Adrenal gland (tissue), 12 donors: ENCODE data around the gene GATD1. TPM values are rescaled to one million over a fixed set of nuclear protein-coding genes. Genes with fewer than 3 reads are reported as not detected.

ENCODE experiments used
- DNase-seq, 7 donors: peaks; one replicate each; pipeline ENCODE4 v3.0.0-alpha.2; 2019 to 2020
- H3K27ac ChIP-seq, 5 donors: fragments of 200-600 bp; sonication (generic) in 4 of 5; 1 replicate in 3 of 5; 2 replicates in 2 of 5; pipeline versions ENCODE4 v1.5.1 to v1.8.0; 2016 to 2020; ENCODE audit warnings: mild to moderate bottlenecking in 1 of 5
- H3K27me3 ChIP-seq: fragments of 200-600 bp; 2 replicates; pipeline ENCODE4 v1.8.0; 2021
- H3K36me3 ChIP-seq, 2 donors: fragments of 200-600 bp; replicated peaks in 1 of 2; 1 replicate in 1 of 2; 2 replicates in 1 of 2; pipeline versions ENCODE4 v1.5.1 to v1.8.0; 2018 to 2022
- H3K4me1 ChIP-seq, 2 donors: fragments of 200-600 bp; replicated peaks in 1 of 2; 1 replicate in 1 of 2; 2 replicates in 1 of 2; pipeline versions ENCODE4 v1.5.1 to v1.8.0; 2018 to 2021
- H3K4me3 ChIP-seq, 4 donors: fragments of 200-600 bp; sonication (generic) in 3 of 4; one replicate each; pipeline ENCODE4 v1.5.1; 2016 to 2018
- H3K9me3 ChIP-seq, 3 donors: fragments of 200-600 bp; sonication (generic) in 1 of 3; replicated peaks in 1 of 3; 1 replicate in 2 of 3; 2 replicates in 1 of 3; pipeline versions ENCODE4 v1.5.1 to v1.8.0; 2016 to 2021
- POLR2A ChIP-seq, 2 donors: fragments of 450-650 bp; IDR thresholded peaks; one replicate each; pipeline ENCODE4 v1.6.1; 2017; ENCODE audit warnings: antibody characterized with exemption in 2 of 2, mild to moderate bottlenecking in 2 of 2, moderate library complexity in 1 of 2
- WGBS, 4 donors: extraction: QIAGEN DNeasy Blood & Tissue Kit in 2 of 4; methylation state at CpG; one replicate each; pipeline versions ENCODE4 v1.1.5 to v1.1.7; 2013 to 2017; 5-methylcytosine and 5-hydroxymethylcytosine counted together
- intact Hi-C, 2 donors: fragments of 100-400 bp; cut with DNase I; formaldehyde crosslinking; loops; one replicate each; pipeline versions ENCODE4 v1.14.1 to v1.15.0; 2022 to 2023
- polyA plus RNA-seq, 3 donors: library from polyadenylated mRNA; stranded (reverse); fragments of 200-250 nt in 2 of 3; fragments of 350-450 nt in 1 of 3; fragmentation: Illumina TruSeq in 1 of 3; extraction: RNeasy Lipid Tissue Mini Kit (QIAGEN cat#74804) in 1 of 3; gene quantifications; one replicate each; pipeline ENCODE4 v1.2.3, GENCODE V29; 2013 to 2014
- total RNA-seq, 9 donors: library from RNA; depleted of rRNA in 4 of 9; stranded (reverse); fragments of >200 nt in 4 of 9; fragments of 120-200 nt in 1 of 9; fragmentation: NEBNext Ultra II Directional in 1 of 9; extraction: Animal tissue kit (Norgen Biotek cat#: 25700) in 1 of 9; gene quantifications; one replicate each; pipeline versions ENCODE4 v1.1.0 to v1.2.4, GENCODE V29; 2013 to 2023
- TF ChIP-seq, protein P1 (sequence below), 6 experiments: fragments of 450-650 bp in 4 of 6; fragments of 200-600 bp in 2 of 6; sonication (generic) in 1 of 6; IDR thresholded peaks; 1 replicate in 5 of 6; 2 replicates in 1 of 6; pipeline versions ENCODE4 v1.5.1 to v1.8.0; 2016 to 2021; ENCODE audit warnings: antibody characterized with exemption in 6 of 6, mild to moderate bottlenecking in 2 of 6, moderate library complexity in 1 of 6
- donor health status: healthy with polysubstance abuse.
- donor health status: Bipolar disorder and iron deficiency.
- donor health status: DM: yes; HTN: yes; CAD: no.
- donor health status: DM: no; HTN: no; CAD: no.
- donor health status: DM: no; HTN: no; CAD: no.
- donor health status: DM: yes; HTN: yes; CAD: no.

GATD1 gene
- total and polyA plus RNA-seq, 12 donors: 20.3 to 176 (median 80.5) TPM

DNA sequence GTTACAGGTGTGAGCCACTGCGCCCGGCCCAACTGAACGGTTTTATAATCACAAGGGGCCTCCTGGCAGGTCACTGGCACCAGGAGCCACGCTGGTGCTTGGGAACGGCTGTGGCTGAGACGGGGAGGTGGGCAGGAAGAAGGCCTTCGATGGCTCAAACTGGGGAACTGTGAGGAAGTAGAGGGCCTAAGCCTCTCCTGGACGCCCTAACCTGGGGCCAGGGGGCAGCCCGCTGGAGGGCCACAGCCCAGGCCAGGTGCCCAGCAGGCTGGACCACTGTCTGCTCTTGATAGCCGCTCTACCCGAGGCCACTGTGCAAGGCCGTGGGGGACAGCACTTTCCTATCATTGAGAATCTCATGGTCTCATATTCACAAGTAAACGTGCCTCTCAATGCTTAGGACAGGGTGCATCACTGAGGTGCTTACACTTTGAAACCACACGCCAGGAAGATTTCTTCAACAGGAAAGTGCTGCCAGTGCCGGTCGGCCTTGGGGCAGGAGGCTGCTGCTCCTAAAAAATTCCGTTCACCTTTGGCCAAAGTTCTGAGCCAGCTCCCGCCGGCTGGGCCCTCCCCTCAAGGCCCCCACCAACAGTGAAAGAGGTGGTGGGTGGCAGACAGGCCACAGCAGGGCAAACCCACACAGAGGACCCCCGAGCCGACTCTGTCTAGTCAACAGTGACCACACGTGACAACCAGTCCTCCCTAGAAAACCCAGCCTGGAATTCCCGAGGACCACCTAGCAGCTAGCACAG is 7.2 kb downstream of the GATD1 start:
- Histone ChIP-seq H3K4me3 (no peak overlapping the region), H3K9me3 (no peaks in the 10 kb centered on the region), H3K27ac (peak overlapping the region in 3 of 5 donors; percentile 29 to 71 (median 62)), H3K36me3 (peaks cover 0 to 62% of the 10 kb centered on the region in 2 donors), H3K4me1 (peaks cover 14 to 17% of the 10 kb centered on the region in 2 donors), H3K27me3 (no peaks in the 10 kb centered on the region)
- intact Hi-C loops: no loop called here
- TF ChIP-seq POLR2A (IDR thresholded peaks at IDR 0.05): no peak
- TF ChIP-seq, protein P1, sequence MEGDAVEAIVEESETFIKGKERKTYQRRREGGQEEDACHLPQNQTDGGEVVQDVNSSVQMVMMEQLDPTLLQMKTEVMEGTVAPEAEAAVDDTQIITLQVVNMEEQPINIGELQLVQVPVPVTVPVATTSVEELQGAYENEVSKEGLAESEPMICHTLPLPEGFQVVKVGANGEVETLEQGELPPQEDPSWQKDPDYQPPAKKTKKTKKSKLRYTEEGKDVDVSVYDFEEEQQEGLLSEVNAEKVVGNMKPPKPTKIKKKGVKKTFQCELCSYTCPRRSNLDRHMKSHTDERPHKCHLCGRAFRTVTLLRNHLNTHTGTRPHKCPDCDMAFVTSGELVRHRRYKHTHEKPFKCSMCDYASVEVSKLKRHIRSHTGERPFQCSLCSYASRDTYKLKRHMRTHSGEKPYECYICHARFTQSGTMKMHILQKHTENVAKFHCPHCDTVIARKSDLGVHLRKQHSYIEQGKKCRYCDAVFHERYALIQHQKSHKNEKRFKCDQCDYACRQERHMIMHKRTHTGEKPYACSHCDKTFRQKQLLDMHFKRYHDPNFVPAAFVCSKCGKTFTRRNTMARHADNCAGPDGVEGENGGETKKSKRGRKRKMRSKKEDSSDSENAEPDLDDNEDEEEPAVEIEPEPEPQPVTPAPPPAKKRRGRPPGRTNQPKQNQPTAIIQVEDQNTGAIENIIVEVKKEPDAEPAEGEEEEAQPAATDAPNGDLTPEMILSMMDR (IDR thresholded peaks at IDR 0.05): no peak
- 63 to 66% (median 65%) methylated on average over 6 to 23 of the region's 23 CpGs for WGBS, 4 donors
- peak in 4 of 7 donors; percentile 27 to 52 (median 35) for DNase-seq

DNA sequence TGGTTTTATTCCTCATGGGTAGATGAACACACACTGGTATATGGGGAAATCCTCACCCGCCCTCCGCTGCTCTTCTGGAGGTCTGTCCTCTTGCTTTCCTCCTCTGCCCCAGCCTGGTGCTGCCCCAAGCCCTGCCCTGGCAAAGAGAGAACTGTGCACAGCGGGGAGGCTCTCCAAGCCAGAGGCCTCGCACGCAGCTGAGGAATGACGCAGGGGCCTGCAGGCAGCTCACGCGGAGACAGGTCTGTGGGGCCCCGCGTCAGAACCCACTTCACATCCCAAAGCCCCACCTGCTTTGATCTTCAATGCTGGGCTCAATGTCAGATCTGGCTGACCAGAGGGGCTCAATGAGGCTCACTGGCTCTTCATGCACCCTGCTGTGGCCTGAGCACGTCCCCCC is 10.0 kb downstream of the GATD1 start:
- Histone ChIP-seq H3K9me3 (no peaks in the 10 kb centered on the region), H3K36me3 (peaks cover 0 to 72% of the 10 kb centered on the region in 2 donors), H3K27me3 (no peaks in the 10 kb centered on the region), H3K27ac (no peak overlapping the region), H3K4me3 (no peak overlapping the region), H3K4me1 (no peaks in the 10 kb centered on the region)
- TF ChIP-seq POLR2A (IDR thresholded peaks at IDR 0.05): no peak
- DNase-seq: no peak
- WGBS, 4 donors: 92 to 100% (median 94%) methylated on average over 3 to 11 of the region's 11 CpGs
- intact Hi-C loops: no loop called here

DNA sequence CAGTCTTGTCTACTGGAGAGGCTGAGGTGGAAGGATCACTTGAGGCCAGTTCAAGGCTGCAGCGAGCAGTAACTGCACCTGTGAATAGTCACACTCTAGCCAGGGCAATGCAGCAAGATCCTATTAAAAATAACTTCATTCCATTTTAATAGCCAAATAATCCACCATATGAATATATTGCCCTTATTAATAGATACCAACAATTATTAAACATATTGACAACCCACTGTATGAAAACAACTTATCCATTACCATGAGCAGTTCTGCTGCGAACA is 10.4 kb downstream of the GATD1 start:
- 87 to 95% (median 89%) methylated on average over 2 of the region's 2 CpGs for WGBS, 4 donors
- peaks cover 0 to 69% of the 10 kb centered on the region in 2 donors for H3K36me3 ChIP-seq
- TF ChIP-seq, protein P1 (IDR thresholded peaks at IDR 0.05): no peak
- no peak for TF ChIP-seq POLR2A (IDR thresholded peaks at IDR 0.05)
- H3K27me3 ChIP-seq: no peaks in the 10 kb centered on the region
- H3K4me1 ChIP-seq: no peaks in the 10 kb centered on the region
- intact Hi-C loops: no loop called here
- DNase-seq: no peak
- H3K4me3 ChIP-seq: no peak overlapping the region
- no peak overlapping the region for H3K27ac ChIP-seq
- H3K9me3 ChIP-seq: no peaks in the 10 kb centered on the region

DNA sequence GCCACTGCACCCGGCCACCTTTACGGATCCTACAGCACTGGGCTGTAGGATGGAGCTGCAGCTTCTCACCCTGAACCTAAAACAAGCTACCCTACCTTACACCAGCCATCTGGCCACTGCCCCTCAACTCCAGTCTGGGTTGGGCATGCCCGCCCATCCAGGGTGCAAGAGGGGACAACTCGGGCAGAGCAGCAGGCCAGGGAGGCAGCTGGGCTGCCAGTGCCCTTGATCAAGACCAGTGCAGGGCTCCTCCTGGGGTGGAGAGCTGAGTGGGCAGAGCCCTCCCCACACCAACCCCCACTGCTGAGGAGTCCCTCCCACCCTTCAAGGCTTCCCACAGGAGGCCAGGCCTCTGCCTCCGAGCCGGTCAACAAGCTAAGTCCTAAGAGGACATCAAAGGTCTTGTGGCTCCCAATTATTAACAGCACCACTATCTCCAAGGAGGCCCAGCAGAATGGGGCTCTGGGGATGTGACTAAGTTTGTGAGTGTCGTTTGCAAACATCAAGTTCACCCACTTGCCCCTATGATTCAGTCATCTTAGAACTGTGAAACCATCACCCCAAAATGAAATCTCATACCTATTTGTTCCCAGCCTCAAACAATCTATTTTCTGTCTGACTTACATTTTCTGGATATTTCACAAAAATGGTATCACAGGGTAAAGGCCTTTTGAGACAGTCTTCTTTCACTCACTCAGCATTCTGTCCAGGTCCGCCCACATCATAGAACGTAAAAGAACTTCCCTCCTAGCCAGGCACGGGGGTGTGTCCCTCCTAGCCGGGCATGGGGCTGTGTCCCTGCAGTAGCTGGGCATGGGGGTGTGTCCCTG is 11.0 kb downstream of the GATD1 start:
- Histone ChIP-seq H3K27me3 (no peaks in the 10 kb centered on the region), H3K4me1 (no peaks in the 10 kb centered on the region), H3K4me3 (no peak overlapping the region), H3K27ac (no peak overlapping the region), H3K36me3 (peaks cover 0 to 69% of the 10 kb centered on the region in 2 donors), H3K9me3 (no peaks in the 10 kb centered on the region)
- intact Hi-C loops: no loop called here
- 54 to 71% (median 65%) methylated on average over 7 to 11 of the region's 11 CpGs for WGBS, 4 donors
- no peak for DNase-seq
- TF ChIP-seq, protein P1 (IDR thresholded peaks at IDR 0.05): no peak
- TF ChIP-seq POLR2A (IDR thresholded peaks at IDR 0.05): no peak
